ENCODE measurements around the gene ZDHHC19.
"Not testable (repeated sequence)": the region's sequence is repeated elsewhere in the genome, so short reads cannot be mapped to it uniquely, and the experiment has no call there.

ZDHHC19 gene

DNA sequence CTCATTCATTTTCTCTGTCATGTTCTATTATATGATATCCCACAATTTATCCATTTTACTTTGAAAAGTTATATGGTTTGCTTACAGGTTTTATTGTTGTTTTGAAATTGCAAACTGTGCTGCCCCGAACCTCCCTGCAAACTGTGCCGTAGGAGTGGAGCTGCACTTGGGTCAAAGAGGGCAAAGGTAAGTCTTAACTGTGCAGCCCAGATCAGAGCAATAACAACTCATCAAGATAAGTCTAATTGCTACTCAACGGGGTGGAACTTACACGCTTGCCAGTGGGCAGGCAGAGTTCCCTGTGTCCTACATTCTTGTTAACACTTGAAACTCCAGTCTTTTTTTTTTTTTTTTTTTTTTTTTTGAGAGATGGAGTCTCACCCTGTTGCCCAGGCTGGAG is 33.2 kb downstream of the ZDHHC19 start:
- no peaks in the 10 kb centered on the region for H3K27me3 Mint-ChIP-seq
- H3K4me1 Mint-ChIP-seq = peaks cover 28% of the 10 kb centered on the region
- H3K9me3 Mint-ChIP-seq = no peaks in the 10 kb centered on the region
- H3K4me3 Mint-ChIP-seq = no peak overlapping the region
- no peaks in the 10 kb centered on the region for H3K36me3 Mint-ChIP-seq
- no peak overlapping the region for H3K27ac Mint-ChIP-seq

DNA sequence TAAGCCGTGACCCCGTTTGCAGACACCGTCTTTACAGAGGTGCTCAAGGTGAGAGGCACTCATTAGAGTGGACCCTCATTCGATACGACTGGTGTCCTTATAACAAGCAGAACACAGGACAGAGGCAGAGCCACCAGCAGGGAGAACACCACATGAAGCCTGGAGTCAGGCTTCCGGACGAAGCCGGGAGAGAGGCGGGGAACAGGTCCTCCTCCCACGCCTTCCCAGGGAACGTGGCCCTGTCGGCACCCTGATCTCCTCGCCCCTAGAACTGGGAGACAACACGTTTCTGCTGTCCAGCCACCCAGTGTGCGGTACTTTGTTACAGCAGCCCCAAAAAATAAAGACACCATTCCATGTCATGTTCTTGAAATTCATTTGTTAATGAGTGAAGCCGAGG is 33.6 kb downstream of the ZDHHC19 start:
- Mint-ChIP-seq H3K4me3 (no peak overlapping the region), H3K4me1 (peaks cover 28% of the 10 kb centered on the region), H3K27me3 (no peaks in the 10 kb centered on the region), H3K27ac (no peak overlapping the region), H3K9me3 (no peaks in the 10 kb centered on the region), H3K36me3 (no peaks in the 10 kb centered on the region)

GRCh38 chr3:196175722-196176121 is 35.5 kb downstream of the ZDHHC19 start:
- H3K4me1 Mint-ChIP-seq = peaks cover 19% of the 10 kb centered on the region
- no peaks in the 10 kb centered on the region for H3K27me3 Mint-ChIP-seq
- H3K27ac Mint-ChIP-seq = no peak overlapping the region
- no peaks in the 10 kb centered on the region for H3K9me3 Mint-ChIP-seq
- H3K36me3 Mint-ChIP-seq = no peaks in the 10 kb centered on the region
- no peak overlapping the region for H3K4me3 Mint-ChIP-seq

DNA sequence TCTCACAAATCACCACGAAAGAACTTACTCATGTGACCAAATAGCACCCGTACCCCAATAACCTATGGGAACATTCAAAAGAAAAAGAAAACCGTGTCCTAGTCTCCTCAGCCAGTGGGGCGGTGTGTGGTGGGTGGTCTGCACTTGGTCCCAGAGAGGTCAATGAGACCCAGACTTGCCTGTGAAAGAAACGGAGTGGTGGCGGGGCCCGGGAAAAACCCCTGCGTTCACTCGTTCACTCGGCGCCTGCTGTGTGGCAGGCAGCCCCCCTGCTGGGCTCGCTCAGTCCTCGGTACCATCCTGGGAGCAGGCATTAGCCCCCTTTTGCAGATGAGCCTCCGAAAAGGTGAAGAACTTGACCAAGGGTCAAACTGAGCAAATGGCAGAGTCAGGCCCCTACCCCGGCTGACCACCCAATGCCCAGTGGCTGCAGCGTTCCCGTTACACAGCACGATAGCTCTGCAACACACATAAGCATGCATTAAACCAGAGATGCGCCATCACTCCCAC is 36.0 kb downstream of the ZDHHC19 start:
- Mint-ChIP-seq H3K36me3 (no peaks in the 10 kb centered on the region), H3K4me3 (no peak overlapping the region), H3K9me3 (no peaks in the 10 kb centered on the region), H3K4me1 (peaks cover 19% of the 10 kb centered on the region), H3K27me3 (no peaks in the 10 kb centered on the region), H3K27ac (no peak overlapping the region)

DNA sequence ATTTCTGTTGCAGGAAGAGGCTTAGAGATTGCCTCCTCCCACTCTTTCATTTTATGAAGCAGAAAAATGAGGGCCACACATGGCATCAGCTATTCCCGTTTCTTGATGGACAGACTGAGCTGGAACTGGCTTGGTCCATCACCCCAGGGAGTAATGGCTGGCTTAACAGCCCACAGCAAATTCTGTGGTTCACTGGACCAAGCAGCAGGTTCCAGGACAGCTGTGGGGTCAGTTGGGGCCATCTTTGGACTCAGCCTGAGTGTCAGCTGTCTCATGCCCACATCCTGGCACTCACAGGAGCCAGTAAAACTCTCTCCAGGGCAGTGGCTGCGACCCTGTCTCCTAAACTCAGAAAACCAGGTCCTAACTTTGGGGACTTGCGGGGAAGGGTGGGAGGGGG is 36.5 kb downstream of the ZDHHC19 start:
- Mint-ChIP-seq H3K9me3 (no peaks in the 10 kb centered on the region), H3K36me3 (no peaks in the 10 kb centered on the region), H3K4me1 (peaks cover 14% of the 10 kb centered on the region), H3K27me3 (no peaks in the 10 kb centered on the region), H3K27ac (no peak overlapping the region), H3K4me3 (no peak overlapping the region)

DNA sequence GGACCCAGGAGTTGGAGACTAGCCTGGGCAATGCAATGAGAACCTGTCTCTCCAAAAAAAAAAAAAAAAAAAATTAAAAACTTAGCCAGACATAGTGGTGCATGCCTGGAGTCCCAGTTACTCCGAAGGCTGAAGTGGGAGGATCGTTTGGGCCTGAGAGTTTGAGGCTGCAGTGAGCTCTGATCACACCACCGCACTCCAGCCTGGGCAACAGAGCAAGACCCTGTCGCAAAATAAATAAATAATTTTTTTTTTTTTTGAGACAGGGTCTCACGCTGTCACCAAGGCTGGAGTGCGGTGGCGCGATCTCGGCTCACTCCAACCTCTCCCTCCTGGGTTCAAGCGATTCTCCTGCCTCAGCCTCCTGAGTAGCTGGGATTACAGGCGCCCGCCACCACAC is 40.9 kb downstream of the ZDHHC19 start:
- H3K27ac Mint-ChIP-seq, H3K4me1 Mint-ChIP-seq, H3K9me3 Mint-ChIP-seq, H3K4me3 Mint-ChIP-seq, H3K36me3 Mint-ChIP-seq, H3K27me3 Mint-ChIP-seq: not testable (repeated sequence)

- Mint-ChIP-seq H3K27me3 (no peaks in the 10 kb centered on the region), H3K9me3 (no peaks in the 10 kb centered on the region), H3K4me3 (no peak overlapping the region), H3K27ac (no peak overlapping the region), H3K36me3 (no peaks in the 10 kb centered on the region), H3K4me1 (no peaks in the 10 kb centered on the region)
These were observed 41.4 kb downstream of the ZDHHC19 start for GRCh38 chr3:196169836-196170240.

DNA sequence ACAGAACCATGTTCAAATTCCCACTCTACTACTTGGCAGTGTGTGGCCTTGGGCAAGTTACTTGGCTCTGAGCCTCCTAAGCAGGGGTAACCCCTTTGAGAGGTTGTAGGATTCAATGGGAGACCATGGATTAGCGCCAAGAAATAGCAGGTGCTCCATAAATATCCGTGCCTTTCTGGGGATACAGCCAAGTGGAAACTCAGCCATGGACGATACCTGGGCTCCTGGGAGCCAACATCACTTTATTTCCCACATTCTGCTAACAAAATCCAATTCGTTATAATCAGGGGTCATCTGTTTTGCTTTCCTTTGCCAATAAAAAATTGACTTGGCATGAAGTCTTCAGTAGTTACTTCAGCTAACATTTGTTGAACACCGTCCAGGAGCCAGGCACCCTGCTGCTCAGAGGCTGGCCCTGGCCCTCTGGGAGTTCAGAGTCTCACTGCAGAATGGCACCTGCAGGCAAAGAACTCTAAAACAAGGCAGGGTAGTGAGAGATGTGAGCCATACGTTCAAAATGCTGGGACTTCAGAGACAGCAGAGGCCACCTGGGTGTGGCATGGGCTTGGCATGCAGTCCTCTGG is 42.3 kb downstream of the ZDHHC19 start:
- Mint-ChIP-seq H3K9me3 (no peaks in the 10 kb centered on the region), H3K36me3 (no peaks in the 10 kb centered on the region), H3K27me3 (no peaks in the 10 kb centered on the region), H3K27ac (no peak overlapping the region), H3K4me3 (no peak overlapping the region), H3K4me1 (no peaks in the 10 kb centered on the region)

DNA sequence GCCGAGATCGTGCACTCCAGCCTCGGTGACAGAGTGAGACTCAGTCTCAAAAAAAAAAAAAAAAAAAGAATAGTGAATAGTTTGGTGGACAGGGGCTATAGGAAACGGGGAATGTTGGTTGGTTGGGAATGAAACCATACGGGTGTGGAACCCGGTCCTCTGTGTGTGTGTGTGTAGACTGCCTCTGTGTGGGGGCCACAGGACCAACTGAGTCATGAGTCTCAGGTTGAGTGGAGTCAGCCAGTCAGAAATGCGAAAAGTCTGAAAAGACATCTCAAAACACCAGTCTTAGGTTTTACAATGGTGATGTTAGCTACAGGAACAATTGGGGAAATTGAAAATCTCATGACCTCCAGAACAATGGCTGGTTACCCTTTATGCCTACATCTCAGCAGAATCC is 44.5 kb downstream of the ZDHHC19 start:
- Mint-ChIP-seq H3K9me3 (no peaks in the 10 kb centered on the region), H3K4me3 (no peak overlapping the region), H3K27ac (no peak overlapping the region), H3K36me3 (no peaks in the 10 kb centered on the region), H3K27me3 (no peaks in the 10 kb centered on the region), H3K4me1 (no peaks in the 10 kb centered on the region)

- Mint-ChIP-seq H3K4me3 (no peak overlapping the region), H3K4me1 (no peaks in the 10 kb centered on the region), H3K9me3 (no peaks in the 10 kb centered on the region), H3K36me3 (no peaks in the 10 kb centered on the region), H3K27me3 (no peaks in the 10 kb centered on the region), H3K27ac (no peak overlapping the region)
These were observed 45.4 kb downstream of the ZDHHC19 start for GRCh38 chr3:196165850-196166249.

GRCh38 chr3:196165006-196165575 is 46.1 kb downstream of the ZDHHC19 start:
- H3K27me3 Mint-ChIP-seq, H3K4me1 Mint-ChIP-seq, H3K36me3 Mint-ChIP-seq, H3K27ac Mint-ChIP-seq, H3K4me3 Mint-ChIP-seq, H3K9me3 Mint-ChIP-seq: not testable (repeated sequence)

- no peaks in the 10 kb centered on the region for H3K36me3 Mint-ChIP-seq
- no peaks in the 10 kb centered on the region for H3K9me3 Mint-ChIP-seq
- H3K27ac Mint-ChIP-seq = no peak overlapping the region
- no peaks in the 10 kb centered on the region for H3K27me3 Mint-ChIP-seq
- peaks cover 9% of the 10 kb centered on the region for H3K4me1 Mint-ChIP-seq
- no peak overlapping the region for H3K4me3 Mint-ChIP-seq
These were observed 46.6 kb downstream of the ZDHHC19 start for GRCh38 chr3:196164576-196164975.

GRCh38 chr3:196163666-196164493 is 47.3 kb downstream of the ZDHHC19 start:
- no peaks in the 10 kb centered on the region for H3K27me3 Mint-ChIP-seq
- no peaks in the 10 kb centered on the region for H3K36me3 Mint-ChIP-seq
- H3K9me3 Mint-ChIP-seq = no peaks in the 10 kb centered on the region
- no peak overlapping the region for H3K27ac Mint-ChIP-seq
- no peak overlapping the region for H3K4me3 Mint-ChIP-seq
- H3K4me1 Mint-ChIP-seq = peaks cover 9% of the 10 kb centered on the region

- Mint-ChIP-seq H3K36me3 (no peaks in the 10 kb centered on the region), H3K4me3 (no peak overlapping the region), H3K27ac (no peak overlapping the region), H3K27me3 (no peaks in the 10 kb centered on the region), H3K4me1 (peaks cover 9% of the 10 kb centered on the region), H3K9me3 (no peaks in the 10 kb centered on the region)
These were observed 48.0 kb downstream of the ZDHHC19 start for GRCh38 chr3:196163212-196163611.

DNA sequence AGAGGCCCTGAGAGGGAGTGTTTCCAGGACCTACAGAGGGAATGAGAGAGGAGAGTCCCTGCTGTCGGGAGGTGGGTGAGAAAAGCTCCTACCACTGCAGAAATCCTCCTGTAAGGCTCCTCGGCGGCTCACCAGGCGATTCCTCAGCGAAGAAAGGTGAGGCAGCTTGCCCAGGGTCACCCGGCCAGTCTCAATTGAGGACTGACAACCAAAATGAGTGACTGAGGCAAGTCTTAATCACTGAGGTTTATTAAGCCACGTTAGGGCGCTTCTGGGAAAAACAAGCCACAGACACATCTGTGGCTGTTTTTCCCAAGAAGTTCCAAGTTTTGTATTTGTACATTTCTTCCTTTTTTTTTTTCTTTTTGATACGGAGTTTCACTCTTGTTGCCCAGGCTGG is 48.5 kb downstream of the ZDHHC19 start:
- Mint-ChIP-seq H3K4me3 (no peak overlapping the region), H3K4me1 (peaks cover 9% of the 10 kb centered on the region), H3K27ac (peak overlapping the region; percentile 3), H3K9me3 (no peaks in the 10 kb centered on the region), H3K36me3 (no peaks in the 10 kb centered on the region), H3K27me3 (no peaks in the 10 kb centered on the region)
